Measurements from ENCODE around the gene CASZ1.

CASZ1 gene

GRCh38 chr1:10776190-10776905, 20.1 kb downstream of the CASZ1 start:
- DNase-seq (ENCODE audit: extremely low read depth in 1 of 2, low read depth in 1 of 2): no peak

- DNase-seq (ENCODE audit: extremely low read depth in 1 of 2, low read depth in 1 of 2): no peak
These were observed 20.7 kb downstream of the CASZ1 start for GRCh38 chr1:10775763-10776162.

DNA sequence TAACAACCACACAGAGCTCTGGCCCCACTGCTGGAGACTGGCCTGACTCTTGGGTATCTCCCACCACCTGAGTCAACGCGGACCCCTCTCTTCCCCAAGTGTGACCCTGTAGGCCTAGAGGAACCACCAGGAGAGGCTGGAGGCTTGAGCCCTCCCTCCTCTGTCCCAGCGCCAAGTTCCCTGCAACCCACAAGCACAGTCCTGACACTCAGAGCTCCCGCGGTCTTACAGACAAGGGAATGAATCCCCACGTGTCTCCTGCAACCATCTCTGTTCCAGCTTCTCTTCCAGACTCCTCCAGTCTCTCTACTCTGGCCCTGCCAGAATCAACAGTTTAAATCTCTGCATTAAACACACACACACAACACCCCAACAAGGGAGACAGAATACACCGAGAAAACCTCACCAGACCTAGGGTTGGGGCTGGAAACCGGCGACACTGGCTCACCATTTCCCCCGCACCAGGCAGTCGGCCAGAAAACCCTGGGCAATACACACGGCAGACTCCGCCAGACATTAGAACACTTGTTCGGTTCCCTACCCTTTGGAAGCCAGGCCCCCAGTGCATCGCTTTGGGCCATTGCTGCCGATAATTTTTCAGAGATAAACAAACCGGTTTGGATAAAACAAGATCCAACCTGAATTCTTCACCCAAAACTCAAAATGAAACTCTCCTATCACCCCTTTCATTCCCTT, 21.7 kb downstream of the CASZ1 start:
- no peak for DNase-seq (ENCODE audit: extremely low read depth in 1 of 2, low read depth in 1 of 2)

DNA sequence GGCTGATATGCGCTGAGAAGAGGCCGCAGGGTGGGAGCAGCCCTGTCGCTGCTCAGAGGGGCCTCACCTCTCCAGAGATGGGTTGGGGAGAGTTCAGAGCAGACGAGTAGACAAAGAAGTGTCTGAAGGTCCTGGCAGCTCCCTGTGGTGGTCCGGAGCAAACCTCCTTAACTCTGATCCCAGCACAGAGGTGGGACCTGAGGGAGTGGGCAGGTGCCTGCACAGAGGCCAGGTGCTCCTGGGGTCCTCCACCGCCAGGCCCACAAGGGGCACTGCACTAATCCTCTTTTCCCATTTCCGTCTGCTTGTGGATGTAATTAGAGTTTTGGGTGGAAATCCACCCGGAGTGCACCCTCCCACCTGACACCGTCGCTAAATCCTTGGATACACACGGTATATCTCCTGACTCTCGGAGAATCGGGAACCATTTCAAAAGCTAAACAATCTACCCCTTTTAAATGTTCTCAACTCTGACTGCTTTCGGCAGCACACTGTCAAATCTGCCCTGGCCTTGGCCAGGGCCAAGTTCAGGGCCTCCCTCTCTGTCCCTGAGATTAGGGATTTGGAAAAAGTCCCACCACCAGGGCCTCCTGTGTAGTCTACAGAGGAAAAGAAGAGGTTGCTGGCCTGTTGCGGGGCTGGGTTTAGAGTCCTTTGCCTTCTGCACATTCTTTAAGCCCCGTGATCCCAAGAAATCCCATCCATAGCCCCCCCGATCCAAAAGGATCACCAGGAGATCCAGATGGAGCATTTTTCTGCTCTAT, 22.4 kb downstream of the CASZ1 start:
- DNase-seq (ENCODE audit: extremely low read depth in 1 of 2, low read depth in 1 of 2): no peak

DNA sequence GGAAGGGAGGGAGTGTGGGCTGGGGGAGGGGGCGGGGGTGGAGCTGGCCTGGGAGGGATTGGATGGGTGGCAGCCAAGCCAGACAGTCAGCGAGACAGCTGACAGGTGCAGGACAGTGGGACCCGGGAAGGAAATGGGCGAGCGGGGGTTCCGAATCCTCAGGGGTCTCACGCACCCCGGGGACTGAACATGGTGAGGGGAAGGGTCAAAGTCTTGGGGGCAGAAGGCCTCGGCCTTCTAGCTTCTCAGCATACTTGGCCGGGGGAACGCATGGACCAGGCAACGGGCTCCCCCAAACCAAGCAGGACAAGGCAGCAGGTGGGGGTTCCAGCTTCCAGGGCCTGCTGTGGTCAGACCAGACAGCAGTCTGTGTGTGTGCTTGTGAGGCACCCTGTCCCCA, 23.1 kb downstream of the CASZ1 start:
- DNase-seq (ENCODE audit: extremely low read depth in 1 of 2, low read depth in 1 of 2): no peak

DNA sequence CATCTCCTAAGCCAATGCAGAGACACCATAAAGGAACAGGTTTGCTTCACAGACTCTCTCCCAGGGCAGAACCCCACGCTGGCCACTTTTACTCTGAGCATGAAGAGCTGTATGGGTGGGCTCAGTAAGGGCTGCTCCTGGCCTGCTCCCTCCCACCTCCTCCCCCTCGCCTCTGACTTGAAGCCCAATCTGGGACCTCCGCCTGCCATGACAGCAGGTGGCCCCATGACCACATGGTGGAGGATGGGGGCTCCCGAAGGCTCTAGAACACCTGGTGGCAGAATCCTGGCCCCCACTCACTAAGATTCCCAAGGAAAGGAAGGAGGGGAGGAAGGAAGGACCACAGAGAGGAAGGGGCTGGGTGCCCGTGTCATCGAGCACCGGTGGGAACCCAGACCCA, 23.7 kb downstream of the CASZ1 start:
- no peak for DNase-seq (ENCODE audit: extremely low read depth in 1 of 2, low read depth in 1 of 2)

DNA sequence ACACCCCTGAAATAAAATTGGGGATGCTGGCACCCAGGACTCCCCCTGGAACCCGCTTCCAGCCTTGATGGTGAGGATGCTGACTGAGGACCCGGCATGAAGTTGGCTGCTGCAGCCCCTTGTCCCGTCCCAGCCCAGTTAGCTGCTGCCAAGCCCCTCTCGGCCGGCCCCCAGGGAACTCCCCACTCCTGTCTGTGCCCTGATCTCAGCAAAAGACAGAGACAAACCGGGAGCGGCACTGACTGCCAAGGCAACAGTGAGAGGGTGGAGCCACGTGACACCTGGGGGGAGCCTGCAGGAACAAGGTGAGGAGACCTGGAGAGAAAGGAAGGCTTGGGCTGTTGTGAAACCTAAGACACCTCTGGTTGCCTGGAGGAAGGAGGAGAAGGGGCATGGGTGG, 24.7 kb downstream of the CASZ1 start:
- DNase-seq (ENCODE audit: extremely low read depth in 1 of 2, low read depth in 1 of 2): no peak

- no peak for DNase-seq (ENCODE audit: extremely low read depth in 1 of 2, low read depth in 1 of 2)
These were observed 27.9 kb downstream of the CASZ1 start for GRCh38 chr1:10768552-10768951.

GRCh38 chr1:10767282-10767681, 29.2 kb downstream of the CASZ1 start:
- no peak for DNase-seq (ENCODE audit: extremely low read depth in 1 of 2, low read depth in 1 of 2)

DNA sequence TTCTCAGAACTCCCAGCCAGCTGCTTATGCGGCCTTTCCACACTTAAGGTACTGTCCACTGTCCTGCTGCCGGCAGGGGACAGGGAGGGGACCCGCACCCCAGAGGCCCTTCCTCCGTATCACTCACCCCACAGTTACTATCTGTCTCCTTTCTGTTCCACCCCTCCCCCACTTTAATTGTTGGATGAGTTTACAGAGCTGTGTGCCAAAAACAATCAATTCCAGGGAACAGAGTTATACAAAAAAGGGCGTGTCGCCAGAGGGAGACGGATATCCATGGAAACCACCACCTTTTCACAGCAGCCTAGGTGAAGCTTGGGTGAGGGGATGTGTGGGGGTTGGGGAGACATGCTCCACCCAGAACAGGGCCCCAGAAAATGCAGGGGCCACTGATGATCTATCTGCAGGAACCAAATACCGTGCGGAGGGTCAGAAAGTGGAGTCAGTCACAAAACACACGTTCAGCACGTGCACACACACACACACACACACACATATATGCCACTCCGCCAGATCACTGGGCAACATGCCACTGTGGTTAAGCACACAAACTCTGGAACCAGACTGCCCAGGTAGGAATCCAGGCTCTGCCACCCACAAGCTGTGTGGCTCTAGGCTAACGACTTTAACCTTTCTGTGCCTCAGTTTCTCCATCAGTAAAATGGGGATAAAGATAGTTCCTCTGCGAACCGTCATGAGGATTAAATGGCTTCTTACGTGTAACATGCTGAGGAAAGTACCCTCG, 30.5 kb downstream of the CASZ1 start:
- no peak for DNase-seq (ENCODE audit: extremely low read depth in 1 of 2, low read depth in 1 of 2)

- no peak for DNase-seq (ENCODE audit: extremely low read depth in 1 of 2, low read depth in 1 of 2)
These were observed 31.1 kb downstream of the CASZ1 start for GRCh38 chr1:10765304-10765703.

GRCh38 chr1:10764296-10764798, 32.1 kb downstream of the CASZ1 start:
- DNase-seq (ENCODE audit: extremely low read depth in 1 of 2, low read depth in 1 of 2): no peak

DNA sequence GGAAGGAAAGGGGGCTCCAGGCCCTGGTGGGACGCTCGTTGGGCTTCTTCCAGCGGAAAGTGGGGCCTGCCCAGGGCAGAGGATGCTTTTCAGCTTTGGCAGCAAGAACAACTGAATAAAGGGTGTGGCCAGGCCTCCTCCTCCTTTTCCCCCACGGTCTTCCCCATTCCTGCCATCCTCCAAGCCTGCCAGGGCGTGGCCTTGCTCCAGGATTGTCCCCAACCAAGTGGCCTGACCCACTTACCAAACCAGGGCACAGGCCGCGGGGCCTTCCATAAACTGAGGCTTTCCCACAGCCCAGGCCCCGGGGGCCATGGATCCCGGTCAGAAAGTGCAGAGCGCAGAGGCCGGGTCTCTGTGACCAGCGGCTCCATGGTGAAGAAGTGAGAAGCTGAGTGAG, 33.6 kb downstream of the CASZ1 start:
- no peak for DNase-seq (ENCODE audit: extremely low read depth in 1 of 2, low read depth in 1 of 2)

DNA sequence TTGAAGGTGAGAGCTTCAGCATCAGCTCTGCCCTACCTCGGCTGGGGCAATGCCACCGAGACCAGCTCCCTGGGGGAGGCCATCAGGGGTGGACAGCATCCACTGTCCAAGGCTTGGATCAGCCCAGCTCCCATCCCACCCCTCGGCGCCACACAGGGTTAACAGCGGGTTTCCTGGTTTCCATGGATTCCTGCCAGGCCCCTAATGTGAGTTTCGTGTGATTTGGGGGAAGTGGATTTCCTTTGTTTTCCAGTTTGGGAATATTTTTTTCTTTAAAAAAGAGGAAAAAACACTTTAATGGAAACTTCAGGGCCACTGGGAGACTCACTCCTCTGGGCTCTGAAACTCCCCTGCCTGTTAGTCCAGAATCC, 34.3 kb downstream of the CASZ1 start:
- no peak for DNase-seq (ENCODE audit: extremely low read depth in 1 of 2, low read depth in 1 of 2)

GRCh38 chr1:10761503-10762152, 34.8 kb downstream of the CASZ1 start:
- DNase-seq (ENCODE audit: extremely low read depth in 1 of 2, low read depth in 1 of 2): no peak

- DNase-seq (ENCODE audit: extremely low read depth in 1 of 2, low read depth in 1 of 2): no peak
These were observed 35.6 kb downstream of the CASZ1 start for GRCh38 chr1:10760566-10761502.

- DNase-seq (ENCODE audit: extremely low read depth in 1 of 2, low read depth in 1 of 2): no peak
These were observed 36.8 kb downstream of the CASZ1 start for GRCh38 chr1:10759413-10760200.

DNA sequence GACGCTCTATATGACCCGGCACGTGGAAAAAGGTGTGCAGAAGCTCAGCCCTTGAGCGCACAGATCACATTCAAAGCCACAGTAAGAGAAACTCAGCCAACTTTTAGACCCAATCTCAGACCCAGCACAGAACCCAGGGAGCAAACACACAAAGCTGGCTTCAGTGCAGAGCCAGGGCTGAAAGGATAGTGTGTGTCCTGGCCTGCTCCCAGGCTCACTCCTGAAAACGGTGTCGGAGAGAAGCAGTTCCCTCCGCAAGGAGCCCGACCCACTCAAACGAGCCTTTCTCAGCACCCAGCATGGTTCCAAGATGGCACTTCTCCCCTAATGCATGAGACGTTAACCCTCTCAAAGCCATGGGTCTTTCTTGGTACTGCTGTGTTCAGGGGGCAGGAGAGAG, 39.6 kb downstream of the CASZ1 start:
- DNase-seq (ENCODE audit: extremely low read depth in 1 of 2, low read depth in 1 of 2): no peak
